GM19193 (cell line): ENCODE measurements around the gene CABLES1.

ENCODE experiments used
- POLR2A ChIP-seq: IDR thresholded peaks from 4 replicates; pipeline ENCODE4 v1.6.1; 2011; ENCODE audit not compliant: insufficient read depth, insufficient read length; ENCODE audit errors: extremely low read depth

Gene CABLES1

GRCh38 chr18:23207191-23207955 lies 72.1 kb downstream of the CABLES1 start:
- no peak for TF ChIP-seq POLR2A

- TF ChIP-seq POLR2A: no peak
Observed at GRCh38 chr18:23207994-23208393, 72.7 kb downstream of the CABLES1 start.

GRCh38 chr18:23208600-23208999 lies 73.3 kb downstream of the CABLES1 start:
- no peak for TF ChIP-seq POLR2A

- no peak for TF ChIP-seq POLR2A
Observed at GRCh38 chr18:23209031-23209430, 73.7 kb downstream of the CABLES1 start.

GRCh38 chr18:23209796-23210195 lies 74.5 kb downstream of the CABLES1 start:
- no peak for TF ChIP-seq POLR2A

GRCh38 chr18:23210526-23210925 lies 75.2 kb downstream of the CABLES1 start:
- TF ChIP-seq POLR2A: no peak

GRCh38 chr18:23211146-23211545 lies 75.9 kb downstream of the CABLES1 start:
- no peak for TF ChIP-seq POLR2A

- no peak for TF ChIP-seq POLR2A
Observed at GRCh38 chr18:23212161-23212560, 76.9 kb downstream of the CABLES1 start.

- no peak for TF ChIP-seq POLR2A
Observed at GRCh38 chr18:23213200-23213599, 77.9 kb downstream of the CABLES1 start.

GRCh38 chr18:23217781-23218180 lies 82.5 kb downstream of the CABLES1 start:
- no peak for TF ChIP-seq POLR2A

- TF ChIP-seq POLR2A: no peak
Observed at GRCh38 chr18:23220355-23220754, 85.1 kb downstream of the CABLES1 start.

GRCh38 chr18:23223641-23224040 lies 88.4 kb downstream of the CABLES1 start:
- TF ChIP-seq POLR2A: no peak

GRCh38 chr18:23225503-23225902 lies 90.2 kb downstream of the CABLES1 start:
- no peak for TF ChIP-seq POLR2A

GRCh38 chr18:23226391-23226790 lies 91.1 kb downstream of the CABLES1 start:
- TF ChIP-seq POLR2A: no peak

- TF ChIP-seq POLR2A: no peak
Observed at GRCh38 chr18:23226930-23227725, 91.8 kb downstream of the CABLES1 start.

GRCh38 chr18:23227726-23228070 lies 92.4 kb downstream of the CABLES1 start:
- TF ChIP-seq POLR2A: no peak
